ENCODE results near the gene LCT.

The LCT gene

DNA sequence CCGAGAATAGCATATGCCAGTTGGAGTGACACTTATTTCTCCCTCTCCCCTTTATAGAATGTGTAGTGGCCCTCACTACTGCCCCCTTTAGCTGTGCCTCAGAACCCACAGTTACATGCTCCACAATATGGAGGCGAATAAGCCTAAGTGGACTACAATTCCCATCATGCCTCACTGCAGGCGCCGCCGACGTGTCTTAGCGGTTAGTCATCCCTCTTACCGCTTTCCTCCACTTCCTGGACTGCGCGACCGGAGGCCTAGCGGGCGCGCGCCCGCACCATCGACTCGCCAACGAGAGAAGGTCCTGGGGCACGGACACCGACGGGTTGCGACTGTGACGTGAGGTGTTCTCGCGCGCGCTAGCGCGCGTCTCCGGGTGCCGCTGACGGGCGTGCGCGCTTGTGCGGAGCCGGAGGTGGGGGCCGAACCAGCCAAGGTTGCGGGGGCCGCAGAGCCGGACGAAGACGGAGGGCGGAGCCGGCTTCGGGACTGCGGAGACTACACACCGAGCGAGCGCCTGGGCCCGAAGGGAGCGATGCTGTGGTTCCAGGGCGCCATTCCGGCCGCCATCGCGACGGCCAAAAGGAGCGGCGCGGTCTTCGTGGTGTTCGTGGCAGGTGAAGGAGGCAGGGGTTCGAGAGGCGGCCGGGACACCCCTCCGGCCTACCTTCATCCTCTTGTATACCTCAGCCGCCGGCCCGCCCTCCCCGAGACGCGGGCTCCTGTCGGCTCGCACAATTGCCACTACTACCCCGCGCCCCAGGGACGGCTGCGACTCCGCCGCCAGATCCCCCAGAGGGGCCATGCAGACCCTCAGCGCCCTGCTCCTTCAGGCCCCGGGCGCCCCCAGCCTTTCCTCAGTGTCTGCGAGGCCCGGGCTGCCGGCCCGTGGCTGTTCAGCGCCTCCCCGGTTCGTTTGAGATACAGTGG lies 95.3 kb downstream of the LCT start, which contains the start of gene UBXN4:
Gene UBXN4, plus strand, starts transcription at position 461 of the 930 bp plus-strand sequence. Its CDS starts 75 bp downstream, at position 536.
- DNase-seq (ENCODE audit: low read depth): peak; percentile 94

DNA sequence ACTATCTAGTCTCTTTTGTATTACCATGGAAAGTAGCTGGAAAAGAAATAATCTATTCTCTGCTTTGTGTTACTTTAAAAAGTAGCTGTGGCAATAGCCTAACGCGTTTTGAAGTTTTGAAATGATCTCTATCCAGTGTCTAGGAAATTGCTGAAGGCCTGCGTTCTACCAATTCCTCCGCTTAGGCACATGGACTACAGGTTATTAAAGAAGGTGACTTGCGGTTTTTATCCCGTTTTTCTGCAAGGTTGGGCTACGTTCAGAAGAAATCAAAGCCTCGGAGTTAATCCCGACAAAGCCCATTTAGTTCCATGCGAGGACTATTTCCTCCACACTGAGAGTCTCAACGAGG lies 96.0 kb downstream of the LCT start:
- no peak for DNase-seq (ENCODE audit: low read depth)

DNA sequence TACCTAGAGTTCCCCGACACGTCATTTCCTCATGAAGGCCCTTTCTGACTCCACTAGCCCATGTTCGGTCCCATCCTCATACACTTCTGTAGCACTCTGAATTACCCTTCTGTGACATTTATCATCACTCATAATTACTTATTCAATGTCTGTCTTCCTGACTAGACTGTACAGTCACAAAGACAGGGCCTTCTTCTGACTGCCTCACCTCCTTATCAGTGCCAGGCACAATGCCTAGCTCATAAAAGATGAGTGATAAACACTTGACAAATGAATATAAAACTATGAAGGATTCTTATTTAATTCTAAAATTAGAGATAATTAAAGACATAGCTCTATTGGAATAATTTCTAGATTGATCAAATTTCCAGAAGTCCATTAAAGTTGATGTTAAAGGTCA lies 96.8 kb downstream of the LCT start:
- no peak for DNase-seq (ENCODE audit: low read depth)
